GM04504 (cell line): ENCODE measurements around the gene PLPP4.

Source experiments
- DNase-seq: peaks from one replicate; pipeline ENCODE4 v3.0.0-alpha.2; 2012; ENCODE audit warnings: low read depth

Gene PLPP4

GRCh38 chr10:120607710-120608703 lies 151.0 kb downstream of the PLPP4 start:
- DNase-seq: no peak

- DNase-seq: no peak
These were observed 152.0 kb downstream of the PLPP4 start for GRCh38 chr10:120609006-120609405.

DNA sequence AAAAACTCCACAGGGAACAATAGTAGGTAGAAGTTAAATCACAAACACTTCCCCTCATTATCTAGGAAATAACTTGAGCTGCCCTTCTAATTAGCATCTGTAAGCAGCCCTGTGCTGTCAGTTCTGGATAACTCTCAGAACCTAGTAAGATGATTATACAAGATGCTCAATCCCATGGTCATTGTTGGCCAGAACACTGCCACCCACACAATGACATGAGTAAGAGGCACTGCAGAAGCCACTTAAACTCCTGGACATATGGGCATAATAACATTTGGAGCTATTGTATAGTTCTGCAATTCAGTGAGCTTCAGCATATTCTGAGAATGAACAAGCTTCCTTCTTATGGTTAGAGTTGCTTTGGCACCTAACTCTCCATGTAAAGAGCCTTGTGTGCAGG lies 153.8 kb downstream of the PLPP4 start:
- no peak for DNase-seq

GRCh38 chr10:120612756-120613155 lies 155.7 kb downstream of the PLPP4 start:
- no peak for DNase-seq

DNA sequence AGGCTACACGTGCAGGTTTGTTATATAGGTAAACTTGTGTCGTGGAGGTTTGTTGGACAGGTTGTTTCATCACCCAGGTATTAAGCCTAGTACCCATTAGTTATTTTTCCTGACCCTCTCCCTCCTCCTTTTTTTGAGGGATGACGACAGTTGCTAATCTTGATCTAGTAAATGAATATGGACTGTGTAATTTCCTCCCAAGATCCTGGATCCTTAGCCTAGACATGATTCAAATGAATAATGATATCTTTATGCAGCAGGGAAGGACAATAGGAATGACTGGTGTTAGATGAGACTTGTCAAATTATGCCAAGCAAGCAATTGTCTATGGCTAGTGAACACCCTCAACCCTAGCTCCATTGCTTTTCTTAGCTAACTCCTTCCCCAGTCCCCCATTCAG lies 156.2 kb downstream of the PLPP4 start:
- DNase-seq: no peak

DNA sequence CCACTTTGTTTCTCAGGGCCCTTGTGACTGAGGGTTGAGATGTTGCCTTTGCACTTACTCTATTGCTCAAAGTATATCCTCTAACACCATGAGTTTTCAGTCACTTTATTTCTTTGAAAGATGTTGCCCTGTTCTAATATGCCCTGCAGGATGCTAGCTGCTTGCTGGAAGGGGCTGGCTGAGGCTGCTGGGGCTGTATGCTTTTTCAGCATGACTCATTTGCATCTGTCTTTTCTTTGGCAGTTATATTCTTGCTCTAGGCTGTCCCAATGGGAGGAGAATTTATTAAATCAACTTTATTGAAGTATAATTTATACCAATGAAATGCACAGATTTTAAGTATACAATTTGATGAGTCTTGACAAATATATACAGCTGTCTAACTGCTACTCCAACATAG lies 157.7 kb downstream of the PLPP4 start:
- DNase-seq: no peak

- DNase-seq: no peak
These were observed 159.4 kb downstream of the PLPP4 start for GRCh38 chr10:120616311-120616911.

- no peak for DNase-seq
These were observed 171.2 kb downstream of the PLPP4 start for GRCh38 chr10:120628197-120628596.

- DNase-seq: no peak
These were observed 173.2 kb downstream of the PLPP4 start for GRCh38 chr10:120630266-120630665.

- DNase-seq: no peak
These were observed 175.0 kb downstream of the PLPP4 start for GRCh38 chr10:120632047-120632446.

DNA sequence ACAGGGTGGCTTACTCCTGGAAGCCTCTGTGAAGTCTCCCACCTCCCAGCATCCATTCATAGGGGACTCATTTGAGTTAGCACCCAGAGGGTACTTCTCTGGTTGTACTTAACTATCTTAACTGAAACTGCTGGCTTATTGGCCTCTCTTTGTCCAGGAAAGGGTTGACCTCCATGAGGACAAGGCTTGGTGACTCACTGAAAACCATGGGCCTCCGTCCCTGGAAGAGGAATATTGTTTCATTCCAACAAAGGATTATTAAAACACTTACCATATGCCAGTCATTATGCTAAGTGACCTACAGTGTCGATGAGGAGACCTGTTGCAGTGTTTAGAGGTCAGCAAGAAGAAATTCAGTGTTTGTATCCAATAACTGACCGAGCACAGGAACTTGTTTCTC lies 175.9 kb downstream of the PLPP4 start:
- DNase-seq: no peak

DNA sequence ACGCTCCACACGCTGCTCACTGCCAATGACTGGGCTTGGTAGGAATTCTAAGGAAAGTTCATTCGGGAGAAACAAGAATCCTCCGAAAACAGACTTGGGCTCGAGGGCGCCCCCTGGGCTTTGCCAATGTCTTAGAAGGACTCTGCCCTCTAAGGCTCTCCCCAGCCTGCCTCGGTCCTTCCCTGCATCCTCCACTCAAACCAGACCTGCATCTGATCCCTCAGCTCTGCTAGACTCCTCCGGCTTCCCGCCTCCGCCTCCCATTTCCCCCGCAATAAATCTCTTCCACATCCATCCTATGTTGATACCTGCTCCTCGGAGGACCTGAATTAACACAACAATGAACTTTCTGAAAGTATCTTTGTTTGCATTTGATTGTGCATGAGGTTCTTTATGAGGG lies 177.6 kb downstream of the PLPP4 start:
- DNase-seq: no peak
